ENCODE data around the gene NARF.

The NARF gene

DNA sequence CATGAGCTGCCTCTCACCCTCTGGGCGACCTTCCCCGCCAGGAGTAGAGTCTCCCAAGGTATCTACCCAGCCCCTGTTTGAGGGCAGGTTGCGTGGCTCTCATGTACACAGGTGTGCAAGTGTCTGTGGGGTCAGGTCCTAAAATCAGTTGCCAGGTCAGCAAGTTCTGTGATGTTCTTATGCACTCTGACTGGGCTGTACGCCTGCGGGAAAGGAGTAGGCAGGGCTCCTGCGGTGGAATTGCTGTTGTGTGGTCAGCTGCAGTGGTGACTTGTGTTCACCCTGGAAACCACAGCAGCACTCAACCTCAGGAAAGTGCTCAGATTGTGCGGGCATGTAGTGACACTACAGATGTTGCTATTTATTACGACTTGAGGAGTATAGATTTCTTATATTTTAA is 19.4 kb downstream of the NARF start:
- no peak for DNase-seq (ENCODE audit: low read depth)

DNA sequence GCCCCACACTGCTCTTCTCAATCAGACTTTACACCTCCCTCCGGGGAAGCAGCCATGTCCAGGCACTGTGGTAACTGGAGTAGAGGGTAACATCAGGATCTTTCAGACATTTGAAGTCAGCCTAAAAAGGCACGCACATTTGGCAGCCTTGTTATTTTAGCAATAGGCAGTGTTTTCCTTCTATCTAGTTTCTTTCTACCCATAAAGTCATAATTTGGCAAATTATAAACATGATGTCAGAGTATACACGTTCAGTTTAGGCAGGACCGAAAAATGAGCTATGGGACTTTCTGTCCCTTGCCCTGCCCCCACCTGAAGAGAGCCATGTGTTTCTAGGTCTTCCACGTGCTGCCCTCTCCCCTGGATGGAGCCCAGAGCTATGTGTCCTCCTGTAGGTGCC is 21.1 kb downstream of the NARF start:
- no peak for DNase-seq (ENCODE audit: low read depth)

DNA sequence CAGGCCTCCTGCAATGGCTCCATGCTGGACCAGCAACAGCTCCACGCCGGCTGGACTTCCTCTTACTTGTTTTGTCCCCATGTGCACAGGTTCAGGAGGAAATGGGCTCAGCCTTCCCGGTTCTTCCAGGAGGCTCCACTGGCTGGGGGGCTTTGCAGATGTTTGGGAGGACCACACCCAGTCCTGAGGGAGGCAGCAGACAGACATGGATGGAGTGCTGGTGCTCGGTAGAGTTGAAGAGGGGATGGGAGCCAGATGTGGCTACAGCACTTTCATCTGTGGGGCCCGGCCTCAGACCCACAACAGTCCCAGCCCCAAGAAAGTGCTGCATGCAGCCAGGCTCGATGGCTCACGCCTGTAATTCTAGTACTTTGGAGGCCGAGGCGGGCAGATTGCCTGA is 21.8 kb downstream of the NARF start:
- DNase-seq (ENCODE audit: low read depth): no peak

DNA sequence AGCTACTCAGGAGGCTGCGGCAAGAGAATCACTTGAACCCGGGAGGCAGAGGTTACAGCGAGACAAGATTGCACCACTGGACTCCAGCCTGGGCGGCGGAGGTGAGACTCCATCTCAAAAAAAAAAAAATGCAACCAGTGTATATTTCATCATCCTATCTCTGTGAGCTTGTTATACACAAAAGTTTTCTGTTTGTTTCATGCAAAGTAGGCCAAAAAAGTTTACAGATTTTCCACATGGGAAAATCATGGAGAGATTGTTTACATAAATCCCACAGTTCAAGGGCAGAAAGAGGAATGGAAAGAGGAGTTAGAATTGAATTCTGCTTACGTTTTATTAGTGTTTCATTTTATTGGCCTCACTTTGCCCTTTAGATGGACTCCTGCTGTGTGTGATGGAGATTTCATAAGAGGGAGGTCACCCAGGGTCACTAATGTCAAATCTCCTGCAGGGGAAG is 24.7 kb downstream of the NARF start:
- DNase-seq (ENCODE audit: low read depth): no peak

DNA sequence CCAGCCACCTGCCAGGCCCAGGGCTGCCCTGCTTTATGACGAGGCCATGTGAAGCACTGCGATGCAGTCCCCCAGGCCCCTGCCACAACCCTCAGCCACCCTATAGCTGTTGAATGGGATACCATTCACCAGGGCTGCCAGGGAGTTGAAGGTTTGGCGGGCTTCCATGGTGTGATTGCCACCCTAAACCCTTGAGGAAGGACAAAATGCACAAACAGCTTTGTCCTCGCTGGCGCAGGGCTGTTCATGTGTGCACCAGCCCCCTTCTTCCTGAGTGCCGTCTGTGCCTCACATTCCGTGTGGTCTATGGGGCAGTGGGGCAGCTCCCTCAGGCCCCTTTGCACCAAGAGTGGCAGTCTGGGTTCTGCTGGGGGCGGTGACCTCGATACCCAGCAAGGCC is 25.3 kb downstream of the NARF start:
- no peak for DNase-seq (ENCODE audit: low read depth)

DNA sequence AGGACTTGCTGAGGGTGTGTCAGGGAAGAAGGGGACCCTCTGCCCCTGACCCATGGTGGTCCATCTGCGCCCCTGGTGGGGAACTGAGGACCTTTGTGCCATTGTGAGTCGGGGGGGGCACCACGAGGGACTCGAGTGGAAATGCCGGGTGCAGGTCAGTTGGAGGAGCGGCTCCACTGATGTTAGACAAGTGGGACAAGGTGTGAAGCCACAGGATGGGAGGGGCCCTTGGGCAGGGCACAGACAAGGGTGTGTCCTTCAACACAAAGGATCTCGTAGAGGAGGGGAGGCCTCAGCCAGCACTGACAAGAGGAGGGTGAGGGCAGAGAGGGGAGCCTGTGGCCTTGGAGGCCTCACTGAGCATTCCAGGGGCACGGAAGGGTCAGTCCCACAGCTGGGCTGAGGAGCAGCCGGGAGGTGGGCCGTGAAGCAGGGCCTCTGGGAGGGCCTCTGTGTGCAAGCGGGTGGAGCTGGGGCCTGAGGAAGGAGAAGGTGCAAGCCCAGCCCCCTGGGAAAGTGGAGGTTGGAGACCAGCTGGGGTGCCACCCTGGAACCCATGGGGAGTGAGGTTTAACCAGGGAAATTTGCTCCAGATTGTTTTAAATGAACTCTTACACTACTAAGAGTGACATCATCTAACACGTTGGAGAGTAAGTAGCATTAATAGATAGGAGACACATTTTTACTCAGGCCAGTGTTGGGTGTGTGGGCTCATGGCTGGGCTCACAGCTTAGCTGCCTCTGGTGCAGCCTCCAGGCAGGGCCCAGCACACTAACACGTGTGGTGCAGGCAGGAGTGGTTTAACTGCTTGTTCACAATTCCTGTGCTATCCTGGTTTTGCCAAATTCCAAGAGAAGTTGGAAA is 27.9 kb downstream of the NARF start:
- no peak for DNase-seq (ENCODE audit: low read depth)

DNA sequence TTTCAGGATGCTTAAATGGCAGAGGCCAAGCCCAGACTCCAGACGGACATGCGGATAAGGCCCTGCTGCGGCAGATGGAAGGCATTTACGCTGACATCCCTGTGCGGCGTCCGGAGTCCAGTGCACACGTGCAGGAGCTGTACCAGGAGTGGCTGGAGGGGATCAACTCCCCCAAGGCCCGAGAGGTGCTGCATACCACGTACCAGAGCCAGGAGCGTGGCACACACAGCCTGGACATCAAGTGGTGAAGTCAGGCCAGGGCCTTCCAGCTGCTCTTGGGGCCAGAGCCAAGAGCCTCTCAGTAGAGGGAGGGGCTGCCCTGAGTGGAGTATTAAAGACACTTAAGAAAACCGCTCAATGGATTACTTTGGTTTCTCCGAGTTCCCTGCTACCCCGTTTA is 29.4 kb downstream of the NARF start:
- DNase-seq (ENCODE audit: low read depth): no peak

DNA sequence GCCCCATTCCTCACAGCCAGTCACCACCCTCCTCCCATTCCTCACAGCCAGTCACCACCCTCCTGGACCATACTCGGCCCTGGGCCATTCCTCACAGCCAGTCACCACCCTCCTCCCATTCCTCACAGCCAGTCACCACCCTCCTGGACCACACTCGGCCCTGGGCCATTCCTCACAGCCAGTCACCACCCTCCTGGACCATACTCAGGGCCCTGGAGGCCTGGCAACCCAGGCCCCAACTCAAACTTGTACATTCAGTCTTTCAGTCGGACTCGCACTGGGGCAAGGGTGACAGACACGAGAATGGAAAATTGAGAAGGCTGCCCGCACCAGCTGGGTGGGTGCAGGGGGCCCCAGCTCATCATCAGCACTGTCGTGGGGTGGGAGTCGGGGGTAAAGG is 30.6 kb downstream of the NARF start:
- DNase-seq (ENCODE audit: low read depth): no peak

DNA sequence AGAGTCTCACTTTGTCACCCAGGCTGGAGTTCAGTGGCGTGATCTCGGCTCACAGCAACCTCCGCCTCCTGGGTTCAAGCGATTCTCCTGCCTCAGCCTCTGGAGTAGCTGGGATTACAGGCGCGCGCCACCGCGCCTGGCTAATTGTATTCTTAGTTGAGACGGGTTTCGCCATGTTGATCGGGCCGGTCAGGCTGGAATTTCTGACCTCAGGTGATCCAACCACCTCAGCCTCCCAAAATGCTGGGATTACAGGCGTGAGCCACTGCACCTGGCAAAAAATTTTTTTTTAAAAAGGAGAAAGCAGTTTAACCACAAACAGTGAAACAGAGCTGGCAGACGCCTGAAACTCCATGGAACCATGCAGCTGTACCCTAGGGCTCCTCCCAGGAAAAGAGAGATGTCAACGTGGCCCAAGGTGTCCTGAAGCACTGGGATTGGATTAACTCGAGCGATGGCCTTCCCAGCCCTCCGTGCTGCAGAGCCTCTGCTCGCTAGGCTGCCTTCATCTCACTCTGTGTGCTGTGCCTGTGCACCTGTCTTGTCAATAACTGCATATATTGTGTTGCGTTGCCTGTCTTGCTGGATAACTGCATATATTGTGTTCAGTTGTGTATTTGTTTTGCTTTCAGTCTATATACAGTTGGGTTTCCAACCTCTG is 31.4 kb downstream of the NARF start:
- no peak for DNase-seq (ENCODE audit: low read depth)

DNA sequence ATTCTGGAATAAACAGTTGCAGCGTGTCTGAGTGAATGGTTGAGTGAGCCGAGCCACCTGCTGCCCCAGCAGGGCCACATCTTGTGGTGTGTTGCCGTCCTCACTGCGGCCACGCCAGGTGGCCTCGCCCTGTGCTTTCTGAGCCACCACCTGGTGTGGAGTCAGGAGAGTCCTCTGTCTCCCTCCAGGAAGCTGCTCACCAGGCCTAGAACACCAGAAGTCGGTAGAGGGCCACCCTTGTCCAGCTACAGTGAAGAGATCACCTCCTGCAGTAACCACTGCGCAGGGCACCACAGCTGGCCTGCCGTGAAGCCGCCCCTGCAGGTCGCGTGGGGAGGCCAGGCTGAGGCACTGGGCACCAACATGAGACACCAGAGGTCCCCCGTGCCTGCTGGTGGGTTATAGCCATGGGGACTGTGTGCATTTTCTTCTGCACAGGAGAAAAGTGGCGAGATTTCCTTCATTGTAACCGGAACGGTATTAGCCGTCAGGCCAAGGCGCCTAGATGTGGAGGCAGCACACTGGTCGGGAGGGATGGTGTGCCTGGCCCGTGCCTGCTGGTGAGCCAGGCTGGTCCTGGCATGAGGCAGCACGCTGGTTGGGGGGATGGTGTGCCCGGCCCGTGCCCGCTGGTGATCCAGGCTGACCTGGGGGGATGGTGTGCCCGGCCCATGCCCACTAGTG is 32.1 kb downstream of the NARF start:
- no peak for DNase-seq (ENCODE audit: low read depth)

DNA sequence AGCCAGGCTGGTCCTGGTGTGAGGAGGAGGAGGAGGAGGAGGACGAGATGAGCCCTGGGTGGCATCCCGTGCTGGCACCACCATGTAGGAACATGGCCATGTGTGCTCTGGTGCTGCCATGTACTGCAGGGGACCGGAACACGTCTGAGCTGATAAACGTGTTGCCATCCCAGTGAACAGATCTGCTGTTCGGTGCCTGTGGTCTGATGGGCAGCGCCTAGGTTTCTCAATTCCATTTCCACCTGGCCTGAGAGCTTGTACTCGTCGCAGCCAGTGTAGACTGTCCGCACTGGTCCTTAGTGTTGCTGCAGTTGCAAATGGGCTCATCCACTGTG is 32.6 kb downstream of the NARF start:
- no peak for DNase-seq (ENCODE audit: low read depth)

DNA sequence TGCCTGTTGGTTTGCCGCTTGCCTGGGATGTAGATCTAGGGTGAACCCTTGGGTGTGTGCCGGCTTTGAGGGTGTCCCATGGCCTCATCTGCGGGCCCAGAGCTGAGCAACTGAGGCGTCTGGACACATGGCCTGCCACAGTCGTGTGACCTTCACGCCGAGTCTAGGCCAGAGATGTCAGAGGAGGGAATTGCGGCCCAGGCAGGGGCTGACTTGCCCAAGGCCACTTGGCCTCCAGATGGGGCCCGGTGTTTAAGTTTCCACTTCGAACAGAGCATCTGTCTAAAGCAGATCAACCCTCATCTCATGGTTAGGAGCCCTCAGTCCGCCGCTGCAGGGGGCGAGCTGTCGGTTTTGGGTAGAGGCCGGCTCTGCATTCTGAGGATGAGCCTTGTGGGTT is 33.0 kb downstream of the NARF start:
- no peak for DNase-seq (ENCODE audit: low read depth)

DNA sequence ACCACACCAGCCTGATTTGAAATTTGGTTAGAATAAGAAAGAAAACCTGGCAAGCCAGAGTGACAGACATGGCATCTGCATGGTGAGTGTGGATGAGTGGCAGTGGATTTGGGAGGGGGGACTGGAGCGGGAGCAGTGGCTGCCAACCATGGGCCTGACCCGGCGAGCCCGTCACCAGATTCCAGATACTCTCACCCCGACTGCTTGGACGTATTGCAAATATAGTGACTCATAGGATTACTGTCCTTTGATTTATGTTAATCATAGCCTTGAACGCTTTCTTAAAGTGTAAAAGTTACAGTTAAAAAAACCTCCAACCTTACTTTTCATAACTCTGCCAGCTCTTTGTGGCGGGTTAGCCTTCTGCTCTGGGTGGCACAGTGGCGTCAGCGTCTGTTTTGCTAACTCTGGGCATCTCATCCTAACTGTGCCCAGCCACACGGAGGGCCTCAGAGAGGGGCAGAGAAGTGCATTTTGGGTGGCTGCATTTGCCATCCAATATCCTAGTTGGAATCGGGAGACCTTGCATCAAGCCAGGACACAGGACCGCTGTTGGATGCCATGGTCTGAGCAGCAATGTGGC is 34.2 kb downstream of the NARF start:
- DNase-seq (ENCODE audit: low read depth): no peak

DNA sequence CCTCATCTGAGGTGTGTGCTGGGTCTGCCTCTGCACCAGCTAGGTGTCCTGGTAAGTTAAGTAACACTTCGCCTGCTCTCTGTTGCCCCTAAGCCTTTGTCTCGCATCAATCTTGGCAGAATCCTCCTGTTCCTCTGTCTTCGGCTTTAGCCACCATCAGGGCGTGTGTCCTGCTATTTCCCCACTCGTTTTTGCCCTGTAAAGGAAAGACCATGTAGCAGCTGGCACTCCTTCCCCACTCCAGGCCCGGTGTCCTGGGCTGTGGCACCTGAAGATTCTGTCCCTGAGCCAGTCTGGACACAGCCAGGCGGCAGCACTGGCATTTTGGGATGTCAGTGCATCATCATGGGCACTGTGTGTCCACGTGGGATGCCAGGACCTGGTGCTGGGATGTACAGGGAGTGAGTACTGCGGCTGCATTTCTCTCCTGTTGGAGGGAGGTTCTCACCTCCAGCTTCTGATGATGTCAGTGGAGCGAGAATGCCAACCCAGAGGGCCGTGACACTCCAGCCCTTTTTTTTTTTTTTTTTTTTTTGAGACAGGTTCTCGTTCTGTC is 34.8 kb downstream of the NARF start:
- DNase-seq (ENCODE audit: low read depth): no peak

DNA sequence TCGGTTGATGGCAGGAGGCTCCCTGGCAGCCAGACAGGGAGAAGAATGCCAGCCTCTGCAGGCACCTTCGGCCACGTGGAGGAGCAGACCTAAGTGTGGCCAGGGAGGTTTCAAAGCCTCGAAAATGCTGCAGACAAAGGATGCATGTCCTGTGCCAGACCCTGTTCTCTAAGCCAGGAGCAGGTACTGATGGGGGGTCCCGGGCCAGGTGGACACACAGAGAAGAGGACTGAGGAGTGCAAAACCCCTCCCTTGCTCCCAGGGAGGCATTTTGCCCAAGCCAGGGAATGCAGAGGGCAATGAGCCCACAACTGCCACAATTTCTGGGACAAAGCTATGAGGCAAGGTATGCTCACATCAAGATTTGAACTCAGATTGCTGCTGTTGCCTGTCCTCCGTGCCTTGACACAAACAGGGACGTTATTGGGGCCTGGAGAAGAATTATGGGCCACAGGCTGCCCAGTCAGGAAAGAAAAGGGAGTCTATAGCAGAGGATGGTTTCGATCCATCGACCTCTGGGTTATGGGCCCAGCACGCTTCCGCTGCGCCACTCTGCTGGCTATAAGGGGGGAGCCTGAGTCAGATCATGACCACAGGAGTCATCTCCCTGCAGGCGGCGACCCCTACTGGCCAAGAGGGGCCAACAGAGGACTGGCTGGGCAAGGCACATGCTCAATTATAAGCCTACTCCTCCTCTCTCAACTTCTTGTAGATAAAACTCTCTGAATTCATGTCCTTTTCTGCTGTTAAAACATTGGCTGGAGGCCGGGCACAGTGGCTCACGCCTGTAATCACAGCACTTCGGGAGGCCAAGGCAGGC is 35.9 kb downstream of the NARF start:
- DNase-seq (ENCODE audit: low read depth): peak; percentile 73

DNA sequence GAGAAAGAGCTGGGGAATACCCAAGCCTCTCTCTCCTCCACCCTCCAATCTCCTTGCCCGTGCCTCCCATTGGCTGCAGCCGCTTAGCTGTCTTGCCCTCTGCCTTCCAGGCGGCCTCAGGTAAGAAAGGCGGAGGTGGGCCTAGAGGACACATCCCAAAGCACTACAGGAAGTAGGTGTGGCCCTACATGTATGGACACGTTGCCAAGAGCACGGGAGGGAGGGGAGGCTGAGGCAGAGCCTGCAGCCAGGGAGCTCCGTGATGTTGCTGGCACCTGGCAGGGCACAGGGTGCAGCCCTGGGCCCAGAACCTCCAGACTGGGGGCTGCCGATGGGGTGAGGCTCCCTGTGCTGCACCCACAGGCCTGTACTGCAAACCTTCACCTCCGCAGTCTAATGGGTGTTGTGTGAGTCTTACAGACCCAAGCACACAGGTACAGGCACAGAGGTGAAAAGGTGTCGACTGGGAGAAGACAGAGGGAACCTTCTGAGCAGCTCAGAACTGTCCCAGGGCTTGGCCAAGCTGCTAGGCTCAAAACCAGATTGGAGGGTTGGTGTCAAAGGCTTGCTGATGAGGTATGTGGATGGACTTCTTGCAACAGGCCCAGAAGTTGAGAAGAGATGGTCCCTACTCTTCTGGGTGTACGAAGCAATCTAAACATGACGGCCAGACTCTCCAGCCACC is 37.4 kb downstream of the NARF start:
- no peak for DNase-seq (ENCODE audit: low read depth)

DNA sequence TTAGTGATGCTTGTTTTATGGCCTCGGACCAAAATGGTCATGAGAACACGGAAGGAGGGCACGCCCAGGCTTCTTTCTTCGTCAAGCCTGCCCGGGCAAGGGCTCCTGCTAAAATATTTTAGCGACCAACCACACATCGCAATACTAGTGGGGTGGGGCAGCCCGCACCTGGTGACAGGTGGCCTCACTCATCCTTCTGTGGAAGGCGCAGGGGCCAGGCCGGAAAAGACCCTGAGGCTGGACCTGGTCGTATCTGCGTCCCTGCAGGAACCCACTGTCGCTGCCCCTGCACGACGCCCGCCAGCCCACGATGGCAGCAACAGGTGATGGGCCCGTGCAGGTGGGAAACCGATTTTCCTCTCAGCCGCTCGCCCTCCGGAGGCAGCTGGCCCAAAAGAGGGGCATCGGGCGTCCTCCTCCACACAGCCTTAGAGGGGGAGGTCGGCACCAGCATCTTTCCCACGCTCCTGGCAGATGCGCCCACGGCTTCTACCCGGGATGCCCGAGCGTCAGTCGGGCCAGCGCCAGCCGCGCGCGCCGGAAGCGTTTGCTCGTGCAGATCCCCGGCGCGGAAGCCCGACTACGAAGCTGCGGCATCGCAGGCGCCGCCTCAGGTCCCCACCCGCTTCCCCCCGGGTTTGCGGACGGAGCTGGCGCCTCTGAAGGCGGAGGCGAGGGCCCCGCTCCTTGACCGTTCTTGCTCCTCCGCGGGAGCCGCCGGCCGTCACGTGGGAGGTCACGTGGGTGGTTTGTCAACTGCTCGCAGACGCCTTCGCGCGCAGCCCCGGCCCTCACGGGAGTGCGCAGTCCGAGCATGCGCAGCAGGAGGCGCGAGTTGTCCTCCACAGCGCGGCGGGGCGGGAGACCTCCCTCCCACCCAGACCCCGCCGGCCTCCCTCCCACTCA is 38.2 kb downstream of the NARF start:
- DNase-seq (ENCODE audit: low read depth): peak; percentile 85

DNA sequence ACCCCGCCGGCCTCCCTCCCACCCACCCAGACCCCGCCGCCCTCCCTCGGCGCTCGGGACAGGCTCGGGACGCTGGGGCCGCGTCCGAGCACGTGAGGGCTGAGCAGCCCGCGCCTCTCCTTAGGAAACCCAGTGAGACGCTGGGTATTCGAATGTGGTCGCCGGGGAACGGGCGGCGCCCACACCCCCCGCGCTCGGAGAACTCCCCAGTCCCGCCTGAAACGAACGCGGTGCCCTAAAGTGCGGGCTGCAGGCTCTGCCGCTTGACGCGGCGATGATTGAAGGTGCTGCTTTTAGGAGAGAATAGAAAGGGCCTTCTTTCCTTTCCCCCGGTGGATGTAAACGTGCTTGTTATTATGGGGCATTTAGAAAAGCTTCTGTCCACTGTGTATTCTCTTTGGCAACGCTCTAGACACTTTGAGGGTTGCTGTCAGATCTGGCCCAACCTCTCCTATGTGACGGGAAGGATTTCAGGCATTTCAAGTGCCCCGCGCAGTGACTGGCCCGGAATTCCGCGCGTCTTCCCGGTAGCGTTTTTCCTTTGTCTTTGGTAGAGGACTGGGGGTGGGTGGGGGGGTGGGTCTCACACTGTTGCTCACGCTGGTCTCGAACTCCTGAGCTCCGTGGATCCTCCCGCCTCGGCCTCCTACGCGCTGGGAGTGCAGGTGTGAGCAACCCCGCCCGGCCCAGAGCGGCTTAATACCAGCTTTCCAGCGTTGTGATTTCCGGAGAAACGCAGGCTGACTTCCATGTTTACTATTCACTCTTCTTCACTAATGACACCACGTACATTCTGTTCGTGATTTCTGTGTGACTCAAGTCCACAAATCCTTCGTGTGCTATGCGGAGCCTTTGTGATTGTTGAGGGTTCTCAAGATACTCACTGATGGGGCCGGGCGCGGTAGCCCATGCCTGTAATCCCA is 39.2 kb downstream of the NARF start:
- no peak for DNase-seq (ENCODE audit: low read depth)

DNA sequence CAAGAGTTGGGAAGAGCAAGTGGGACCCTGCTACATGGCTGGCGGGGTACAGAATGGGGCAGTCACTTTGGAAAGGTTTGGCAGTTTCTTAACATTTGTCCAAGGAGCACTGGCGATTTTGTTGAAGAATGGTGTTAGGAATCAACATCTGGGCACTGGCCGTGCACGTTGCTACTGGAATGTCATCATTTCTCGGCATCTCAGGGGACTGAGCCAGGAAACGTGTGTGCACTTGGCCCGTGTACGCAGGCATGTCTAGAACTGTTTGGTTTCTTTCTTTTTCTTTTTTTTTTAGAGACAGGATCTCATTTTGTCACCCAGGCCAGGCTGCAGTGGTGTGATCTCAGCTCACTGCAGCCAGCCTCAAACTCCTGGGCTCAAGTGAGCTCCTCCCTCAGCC is 43.7 kb downstream of the NARF start:
- no peak for DNase-seq (ENCODE audit: low read depth)

All from stimulated activated CD8-positive, alpha-beta memory T cell treated with anti-CD3 and anti-CD28 coated beads, Interleukin-12 subunit alpha, Interleukin-12 subunit beta, amount 100 ng/mL, for 1 hour (primary cell).